ENCODE data around the gene SNCB. TPM values are rescaled to one million over a fixed set of nuclear protein-coding genes. Genes with fewer than 3 reads are reported as not detected.

Gene SNCB
- total and polyA plus RNA-seq, 2 donors from 2014 or later: not detected

GRCh38 chr5:176588297-176588696, 42.0 kb downstream of the SNCB start:
- H3K36me3 ChIP-seq (ENCODE audit: control insufficient read depth in 2 of 3, insufficient read depth in 3 of 3, low read length in 3 of 3): peaks cover 0 to 5% (median 0%) of the 10 kb centered on the region in 3 donors
- H3K27me3 ChIP-seq (ENCODE audit: control insufficient read depth, insufficient read depth, low read length): no peaks in the 10 kb centered on the region
- DNase-seq: no peak
- TF ChIP-seq CTCF (IDR thresholded peaks at IDR 0.05; ENCODE audit: borderline replicate concordance, extremely low read depth, insufficient read depth): no peak
- H3K9ac ChIP-seq (ENCODE audit: low read length in 3 of 3): no peak overlapping the region
- intact Hi-C loops (cut with DNase I): no loop called here
- no peak overlapping the region for H3K27ac ChIP-seq (ENCODE audit: low read depth in 2 of 2, low read length in 2 of 2)
- no peak overlapping the region for H3K4me3 ChIP-seq (ENCODE audit: low read length in 3 of 3)
- no peak for FAIRE-seq
- peaks cover 0 to 4% (median 3%) of the 10 kb centered on the region in 3 donors for H3K9me3 ChIP-seq (ENCODE audit: control insufficient read depth in 2 of 3, insufficient read depth in 1 of 3, low read length in 3 of 3)
- H3K4me1 ChIP-seq (ENCODE audit: control insufficient read depth in 2 of 3, insufficient read depth in 2 of 3, low read depth in 1 of 3, low read length in 3 of 3): no peaks in the 10 kb centered on the region

GRCh38 chr5:176587398-176587797, 42.9 kb downstream of the SNCB start:
- H3K9me3 ChIP-seq (ENCODE audit: control insufficient read depth in 2 of 3, insufficient read depth in 1 of 3, low read length in 3 of 3): peaks cover 0 to 4% (median 3%) of the 10 kb centered on the region in 3 donors

GRCh38 chr5:176583076-176583475, 47.3 kb downstream of the SNCB start:
- intact Hi-C loops (cut with DNase I): no loop called here
- FAIRE-seq (no peak), DNase-seq (no peak)
- Histone ChIP-seq H3K27ac (ENCODE audit: low read depth in 2 of 2, low read length in 2 of 2) (no peak overlapping the region), H3K9ac (ENCODE audit: low read length in 3 of 3) (no peak overlapping the region), H3K27me3 (ENCODE audit: control insufficient read depth, insufficient read depth, low read length) (no peaks in the 10 kb centered on the region), H3K9me3 (ENCODE audit: control insufficient read depth in 2 of 3, insufficient read depth in 1 of 3, low read length in 3 of 3) (peaks cover 0 to 4% (median 0%) of the 10 kb centered on the region in 3 donors), H3K4me3 (ENCODE audit: low read length in 3 of 3) (no peak overlapping the region), H3K36me3 (ENCODE audit: control insufficient read depth in 2 of 3, insufficient read depth in 3 of 3, low read length in 3 of 3) (peaks cover 0 to 5% (median 0%) of the 10 kb centered on the region in 3 donors), H3K4me1 (ENCODE audit: control insufficient read depth in 2 of 3, insufficient read depth in 2 of 3, low read depth in 1 of 3, low read length in 3 of 3) (no peaks in the 10 kb centered on the region)
- TF ChIP-seq CTCF (IDR thresholded peaks at IDR 0.05; ENCODE audit: borderline replicate concordance, extremely low read depth, insufficient read depth): no peak

More at GRCh38 chr5:176587398-176587797, 42.9 kb downstream of the SNCB start:
- Histone ChIP-seq H3K36me3 (ENCODE audit: control insufficient read depth in 2 of 3, insufficient read depth in 3 of 3, low read length in 3 of 3) (peaks cover 0 to 5% (median 0%) of the 10 kb centered on the region in 3 donors), H3K27ac (ENCODE audit: low read depth in 2 of 2, low read length in 2 of 2) (no peak overlapping the region), H3K9ac (ENCODE audit: low read length in 3 of 3) (no peak overlapping the region), H3K27me3 (ENCODE audit: control insufficient read depth, insufficient read depth, low read length) (no peaks in the 10 kb centered on the region), H3K4me1 (ENCODE audit: control insufficient read depth in 2 of 3, insufficient read depth in 2 of 3, low read depth in 1 of 3, low read length in 3 of 3) (no peaks in the 10 kb centered on the region), H3K4me3 (ENCODE audit: low read length in 3 of 3) (no peak overlapping the region)
- no peak for FAIRE-seq
- TF ChIP-seq CTCF (IDR thresholded peaks at IDR 0.05; ENCODE audit: borderline replicate concordance, extremely low read depth, insufficient read depth): no peak
- intact Hi-C loops (cut with DNase I): no loop called here
- DNase-seq: no peak

- DNase-seq: no peak
- intact Hi-C loops (cut with DNase I): no loop called here
- Histone ChIP-seq H3K4me3 (ENCODE audit: low read length in 3 of 3) (no peak overlapping the region), H3K9me3 (ENCODE audit: control insufficient read depth in 2 of 3, insufficient read depth in 1 of 3, low read length in 3 of 3) (peaks cover 0 to 4% (median 0%) of the 10 kb centered on the region in 3 donors), H3K4me1 (ENCODE audit: control insufficient read depth in 2 of 3, insufficient read depth in 2 of 3, low read depth in 1 of 3, low read length in 3 of 3) (no peaks in the 10 kb centered on the region), H3K27me3 (ENCODE audit: control insufficient read depth, insufficient read depth, low read length) (no peaks in the 10 kb centered on the region), H3K36me3 (ENCODE audit: control insufficient read depth in 2 of 3, insufficient read depth in 3 of 3, low read length in 3 of 3) (peaks cover 0 to 5% (median 0%) of the 10 kb centered on the region in 3 donors), H3K9ac (ENCODE audit: low read length in 3 of 3) (no peak overlapping the region), H3K27ac (ENCODE audit: low read depth in 2 of 2, low read length in 2 of 2) (no peak overlapping the region)
- FAIRE-seq: no peak
- TF ChIP-seq CTCF (IDR thresholded peaks at IDR 0.05; ENCODE audit: borderline replicate concordance, extremely low read depth, insufficient read depth): no peak
These were observed 49.0 kb downstream of the SNCB start for GRCh38 chr5:176581361-176581760.

All from kidney (tissue), 14 donors.